Right atrium auricular region (tissue), 2 donors: ENCODE measurements around the gene FUT7. TPM values are rescaled to one million over a fixed set of nuclear protein-coding genes. Genes with fewer than 3 reads are reported as not detected.

Experiments used
- DNase-seq: peaks from one replicate; pipeline ENCODE4 v3.0.0-alpha.2; 2019; ENCODE audit warnings: low spot score
- H3K27ac ChIP-seq, 2 donors: fragments of 200-600 bp; sonication (generic); 1 replicate in 1 of 2; 2 replicates in 1 of 2; pipeline ENCODE4 v1.5.1; 2016 to 2019
- H3K27me3 ChIP-seq, 2 donors: fragments of 200-600 bp; sonication (generic); one replicate each; pipeline versions ENCODE4 v1.5.1 to v1.6.0; 2017 to 2019
- H3K36me3 ChIP-seq: fragments of 200-600 bp; sonication (generic); one replicate; pipeline ENCODE4 v1.5.1; 2016
- H3K4me1 ChIP-seq, 2 donors: fragments of 200-600 bp; sonication (generic); one replicate each; pipeline versions ENCODE4 v1.5.1 to v1.6.0; 2017 to 2019
- H3K4me3 ChIP-seq, 2 donors: fragments of 200-600 bp; sonication (generic); 1 replicate in 1 of 2; 2 replicates in 1 of 2; pipeline ENCODE4 v1.5.1; 2017 to 2019; ENCODE audit warnings: mild to moderate bottlenecking in 1 of 2, moderate library complexity in 1 of 2
- H3K9me3 ChIP-seq, 2 donors: fragments of 200-600 bp; sonication (generic); one replicate each; pipeline ENCODE4 v1.5.1; 2019
- CTCF ChIP-seq, 2 donors: fragments of 200-600 bp; sonication (generic); IDR thresholded peaks; one replicate each; pipeline ENCODE4 v1.5.1; 2019; ENCODE audit warnings: antibody characterized with exemption in 2 of 2
- total RNA-seq, 2 donors: library from RNA; depleted of rRNA; stranded (reverse); fragments of >200 nt; gene quantifications; one replicate each; pipeline ENCODE4 v1.1.0, GENCODE V29; 2016

Gene FUT7
- total RNA-seq, 2 donors from 2014 or later = 0.28 TPM; not detected in 1

DNA sequence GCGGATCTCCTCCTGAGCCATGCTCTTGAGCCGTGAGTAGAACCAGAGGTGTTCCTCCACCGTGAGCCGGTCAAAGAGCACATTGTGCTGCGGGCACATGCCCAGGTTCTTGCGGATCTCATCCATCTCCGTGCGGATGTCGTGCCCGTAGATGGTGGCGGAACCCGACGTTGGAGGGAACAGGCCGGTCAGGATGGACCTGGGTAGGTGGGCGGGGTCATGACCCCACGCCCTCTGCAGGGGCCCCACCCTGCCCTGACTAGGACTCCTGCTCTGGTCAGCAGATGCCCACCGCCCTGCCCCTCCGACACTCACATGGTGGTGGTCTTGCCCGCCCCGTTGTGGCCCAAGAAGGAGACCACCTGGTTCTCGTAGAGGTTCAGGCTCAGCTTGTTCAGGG is 15.9 kb downstream of the FUT7 start:
- peaks cover 45% of the 10 kb centered on the region for H3K36me3 ChIP-seq

DNA sequence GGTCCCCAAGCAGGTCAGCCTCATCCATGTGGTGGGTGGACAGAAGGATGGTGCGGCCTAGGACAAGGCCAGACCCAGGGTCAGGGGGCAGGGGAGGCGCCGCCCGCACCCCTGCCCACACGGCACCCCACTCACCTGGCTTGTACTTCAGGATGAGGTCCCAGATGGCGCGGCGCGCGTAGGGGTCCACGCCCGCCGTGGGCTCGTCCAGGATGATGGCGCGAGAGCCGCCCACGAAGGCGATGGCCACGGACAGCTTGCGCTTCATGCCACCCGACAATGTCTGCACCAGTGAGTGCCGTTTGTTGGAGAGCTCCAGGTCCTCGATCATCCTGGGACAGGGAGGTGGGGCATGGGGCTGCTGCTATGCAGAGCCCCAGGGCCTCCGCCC is 16.4 kb downstream of the FUT7 start:
- peaks cover 45% of the 10 kb centered on the region for H3K36me3 ChIP-seq
- TF ChIP-seq CTCF (IDR thresholded peaks at IDR 0.05) = no peak

More for the DNA sequence above, 15.9 kb downstream of the FUT7 start:
- Histone ChIP-seq H3K4me3 (no peak overlapping the region), H3K27me3 (no peaks in the 10 kb centered on the region), H3K4me1 (no peaks in the 10 kb centered on the region), H3K27ac (no peak overlapping the region), H3K9me3 (no peaks in the 10 kb centered on the region)
- TF ChIP-seq CTCF (IDR thresholded peaks at IDR 0.05) = no peak
- DNase-seq = no peak

DNA sequence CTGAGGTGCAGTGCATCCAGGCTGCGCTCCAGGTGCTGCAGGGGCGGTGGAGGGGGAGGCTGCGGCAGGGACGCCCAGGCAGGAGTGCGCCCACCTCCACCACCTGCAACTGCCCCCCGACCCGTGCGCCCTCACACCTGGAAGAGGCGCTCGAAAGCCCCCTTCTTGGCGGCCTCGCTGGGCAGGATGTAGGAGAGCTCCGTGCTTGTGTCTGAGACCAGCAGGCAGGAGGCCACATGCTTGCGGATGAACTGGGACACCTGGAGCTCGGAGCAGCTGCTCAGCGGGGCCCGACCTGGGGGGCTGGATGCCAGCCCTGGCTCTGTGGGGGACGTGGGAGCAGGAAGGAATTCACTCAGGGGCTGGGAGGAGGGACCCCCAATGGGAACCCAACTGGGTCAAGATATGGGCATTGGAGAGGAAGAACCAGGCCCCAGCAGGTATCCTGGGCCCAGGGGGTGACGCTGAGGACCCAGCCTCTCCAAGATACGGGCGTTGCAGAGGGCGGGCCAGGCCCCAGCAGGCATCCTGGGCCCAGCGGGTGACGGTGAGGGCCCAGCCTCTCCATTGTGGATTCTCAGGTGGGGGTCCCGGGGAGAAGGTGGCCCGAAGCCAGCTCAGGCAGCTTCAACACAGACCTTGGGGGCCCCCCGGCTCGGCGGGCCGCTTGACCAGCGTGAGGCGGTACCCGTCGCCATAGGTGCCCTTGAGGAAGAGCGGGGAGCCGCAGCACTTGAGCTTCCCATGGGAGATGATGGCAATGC is 16.9 kb downstream of the FUT7 start:
- DNase-seq = no peak
- no peaks in the 10 kb centered on the region for H3K4me1 ChIP-seq
- H3K27me3 ChIP-seq = no peaks in the 10 kb centered on the region
- H3K36me3 ChIP-seq = peaks cover 47% of the 10 kb centered on the region
- no peak overlapping the region for H3K27ac ChIP-seq
- no peaks in the 10 kb centered on the region for H3K9me3 ChIP-seq
- no peak for TF ChIP-seq CTCF (IDR thresholded peaks at IDR 0.05)
- no peak overlapping the region for H3K4me3 ChIP-seq

More for the DNA sequence above, 16.4 kb downstream of the FUT7 start:
- Histone ChIP-seq H3K4me3 (no peak overlapping the region), H3K9me3 (no peaks in the 10 kb centered on the region), H3K27me3 (no peaks in the 10 kb centered on the region), H3K4me1 (no peaks in the 10 kb centered on the region), H3K27ac (no peak overlapping the region)
- DNase-seq = no peak

GRCh38 chr9:137014166-137014565 is 17.7 kb downstream of the FUT7 start:
- Histone ChIP-seq H3K4me3 (no peak overlapping the region), H3K27me3 (no peaks in the 10 kb centered on the region), H3K27ac (no peak overlapping the region), H3K4me1 (no peaks in the 10 kb centered on the region), H3K9me3 (no peaks in the 10 kb centered on the region), H3K36me3 (peaks cover 55% of the 10 kb centered on the region)
- TF ChIP-seq CTCF (IDR thresholded peaks at IDR 0.05) = no peak
- no peak for DNase-seq

GRCh38 chr9:137013571-137013940 is 18.3 kb downstream of the FUT7 start:
- Histone ChIP-seq H3K4me1 (no peaks in the 10 kb centered on the region), H3K4me3 (no peak overlapping the region), H3K27me3 (no peaks in the 10 kb centered on the region), H3K27ac (no peak overlapping the region), H3K9me3 (no peaks in the 10 kb centered on the region), H3K36me3 (peaks cover 57% of the 10 kb centered on the region)
- TF ChIP-seq CTCF (IDR thresholded peaks at IDR 0.05) = no peak
- DNase-seq = no peak
